GM21717 (cell line): ENCODE measurements around the gene EFS.
A peak's percentile ranks its signal among the peaks of the same experiment; 100 is the strongest.
"Not testable (repeated sequence)": the region's sequence is repeated elsewhere in the genome, so short reads cannot be mapped to it uniquely, and the experiment has no call there.

Experiments
- ATAC-seq: cut with Tn5 transposase; IDR thresholded peaks from one replicate; pipeline ENCODE4 v1.9.1; 2021; ENCODE audit warnings: mild to moderate bottlenecking, moderate library complexity; ENCODE audit not compliant: unreplicated experiment

Gene EFS

DNA sequence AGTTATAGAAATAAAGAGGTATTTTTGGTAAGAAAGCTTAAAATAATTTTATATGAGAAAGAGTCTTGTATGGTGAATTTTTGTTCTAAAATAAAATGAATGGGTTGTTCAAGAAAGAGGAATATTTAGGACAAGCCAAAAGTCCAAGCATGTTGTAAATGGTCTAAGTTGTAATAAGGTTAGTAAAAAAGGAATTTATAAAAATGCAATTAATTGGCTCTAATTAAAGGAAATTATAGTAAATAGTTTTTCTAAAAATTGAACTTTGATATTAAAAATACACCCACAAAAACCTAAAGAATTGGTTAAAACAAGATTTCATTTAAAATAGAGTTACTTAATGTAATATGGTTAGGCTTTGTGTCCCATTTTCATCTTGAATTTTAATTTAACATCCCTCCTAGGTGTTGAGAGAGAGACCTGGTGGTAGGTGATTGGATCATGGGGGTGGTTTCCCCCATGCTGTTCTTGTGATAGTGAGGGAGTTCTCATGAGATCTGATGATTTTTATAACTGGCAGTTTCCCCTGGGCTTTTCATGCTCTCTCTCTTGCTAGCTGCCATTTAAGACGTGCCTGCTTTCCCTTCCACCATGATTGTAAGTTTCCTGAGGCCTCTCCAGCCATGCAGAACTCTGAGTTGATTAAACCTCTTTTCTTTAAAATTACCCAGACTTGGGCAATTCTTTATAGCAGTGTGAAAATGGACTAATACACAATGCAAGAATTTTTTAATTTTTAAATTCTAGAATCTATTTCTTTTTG is 25.3 kb downstream of the EFS start:
- ATAC-seq = no peak

DNA sequence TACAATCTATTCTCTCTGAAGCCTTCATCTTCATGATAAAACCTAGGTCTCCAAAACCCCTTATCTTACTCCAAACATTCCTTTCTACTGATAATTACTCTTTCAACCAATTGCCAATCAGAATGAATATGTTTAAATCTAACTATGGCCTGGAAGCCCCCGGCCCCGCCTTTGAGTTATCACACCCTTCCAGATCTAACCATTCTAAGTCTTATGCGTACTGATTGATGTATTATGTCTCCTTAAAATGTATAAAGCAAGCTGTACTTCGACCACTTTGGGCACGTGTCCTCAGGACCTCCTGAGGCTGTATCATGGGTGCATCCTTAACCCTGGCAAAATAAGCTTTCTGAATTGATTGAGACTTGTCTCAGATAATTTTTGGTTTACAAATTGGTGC is 29.3 kb downstream of the EFS start:
- no peak for ATAC-seq

DNA sequence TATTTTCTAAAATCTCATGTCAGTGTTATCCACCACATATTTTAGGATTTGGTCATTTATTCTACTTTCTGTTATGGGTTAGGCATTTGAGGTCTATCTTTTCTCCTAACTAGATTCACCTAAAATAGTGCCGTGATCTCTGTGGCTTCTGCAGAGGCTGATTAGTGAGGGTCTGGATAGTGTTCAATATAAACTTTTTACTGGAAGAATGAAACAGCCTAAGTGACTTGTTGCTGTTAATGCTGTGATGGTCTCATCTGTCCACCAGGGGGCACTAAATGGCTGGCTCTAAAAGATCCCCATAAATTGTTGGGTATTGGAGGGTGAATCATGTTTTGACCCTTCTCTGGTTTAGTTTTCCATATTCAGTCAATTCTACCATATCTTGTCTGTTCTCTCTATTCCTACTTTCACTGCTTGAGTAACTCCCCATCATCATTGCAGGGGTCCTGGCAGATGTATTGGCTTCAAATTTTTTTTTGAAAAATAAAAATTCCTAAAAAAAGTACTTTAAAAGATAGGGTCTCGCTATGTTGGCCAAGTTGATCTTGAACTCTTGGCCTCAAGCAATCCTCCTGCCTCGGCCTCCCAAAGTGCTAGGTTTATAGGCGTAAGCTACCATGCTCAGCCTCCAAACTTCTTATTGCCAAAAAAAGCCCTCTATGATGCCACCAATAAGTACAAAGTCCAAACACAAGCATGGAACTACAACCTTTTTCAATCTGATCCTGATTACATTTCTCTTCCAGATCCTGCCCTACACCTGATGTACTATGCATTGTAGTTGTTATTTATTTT is 36.8 kb downstream of the EFS start:
- no peak for ATAC-seq

DNA sequence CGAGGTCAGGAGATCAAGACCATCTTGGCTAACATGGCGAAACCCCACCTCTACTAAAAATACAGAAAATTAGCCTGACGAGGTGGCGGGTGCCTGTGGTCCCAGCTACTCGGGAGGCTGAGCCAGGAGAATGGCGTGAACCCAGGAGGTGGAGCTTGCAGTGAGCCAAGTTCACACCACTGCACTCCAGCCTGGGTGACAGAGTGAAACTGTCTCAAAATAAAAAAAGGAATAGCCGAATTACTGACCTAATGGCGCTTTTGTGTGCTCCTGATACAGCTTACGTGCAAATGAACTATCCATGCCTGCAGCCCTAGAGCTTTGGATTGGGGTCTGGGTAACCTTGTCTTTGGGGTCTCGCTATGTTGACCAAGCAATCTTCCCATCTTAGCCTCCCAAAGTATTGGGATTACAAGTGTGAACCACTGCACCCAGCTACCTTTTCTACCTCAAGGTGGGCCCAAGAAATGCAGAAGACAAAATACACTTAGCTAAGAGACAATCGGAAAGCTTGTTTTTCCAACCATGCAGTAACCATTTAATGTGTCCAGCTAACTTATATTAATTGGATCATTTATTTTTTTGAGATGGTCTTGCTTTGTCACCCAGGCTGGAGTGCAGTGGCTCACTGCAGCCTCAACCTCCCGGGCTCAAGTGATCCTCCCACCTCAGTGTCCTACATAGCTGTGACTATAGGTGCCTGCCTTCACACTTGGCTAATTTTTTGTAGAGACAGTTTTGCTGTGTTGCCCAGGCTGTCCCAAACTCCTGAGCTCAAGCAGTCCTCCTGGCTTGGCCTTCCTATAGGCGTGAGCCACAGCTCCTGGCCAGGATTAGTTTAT is 38.3 kb downstream of the EFS start:
- ATAC-seq = no peak

DNA sequence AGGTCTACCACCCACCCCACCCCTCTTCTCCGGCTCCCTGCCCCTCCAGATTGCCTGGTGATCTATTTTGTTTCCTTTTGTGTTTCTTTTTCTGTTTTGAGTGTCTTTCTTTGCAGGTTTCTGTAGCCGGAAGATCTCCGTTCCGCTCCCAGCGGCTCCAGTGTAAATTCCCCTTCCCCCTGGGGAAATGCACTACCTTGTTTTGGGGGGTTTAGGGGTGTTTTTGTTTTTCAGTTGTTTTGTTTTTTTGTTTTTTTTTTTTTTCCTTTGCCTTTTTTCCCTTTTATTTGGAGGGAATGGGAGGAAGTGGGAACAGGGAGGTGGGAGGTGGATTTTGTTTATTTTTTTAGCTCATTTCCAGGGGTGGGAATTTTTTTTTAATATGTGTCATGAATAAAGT is 39.2 kb downstream of the EFS start:
- not testable (repeated sequence) for ATAC-seq

DNA sequence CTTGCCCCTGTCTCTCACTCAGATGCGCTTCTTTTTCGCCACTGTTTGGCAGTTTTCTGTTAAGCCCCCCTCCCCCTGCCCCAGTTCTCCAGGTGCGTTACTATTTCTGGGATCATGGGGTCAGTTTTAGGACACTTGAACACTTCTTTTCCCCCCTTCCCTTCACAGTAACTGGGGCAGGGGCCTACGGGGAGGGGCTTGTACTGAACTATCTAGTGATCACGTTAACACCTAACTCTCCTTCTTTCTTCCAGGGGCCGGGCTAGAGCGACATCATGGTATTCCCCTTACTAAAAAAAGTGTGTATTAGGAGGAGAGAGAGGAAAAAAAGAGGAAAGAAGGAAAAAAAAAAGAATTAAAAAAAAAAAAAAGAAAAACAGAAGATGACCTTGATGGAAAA is 40.0 kb downstream of the EFS start:
- ATAC-seq = no peak

DNA sequence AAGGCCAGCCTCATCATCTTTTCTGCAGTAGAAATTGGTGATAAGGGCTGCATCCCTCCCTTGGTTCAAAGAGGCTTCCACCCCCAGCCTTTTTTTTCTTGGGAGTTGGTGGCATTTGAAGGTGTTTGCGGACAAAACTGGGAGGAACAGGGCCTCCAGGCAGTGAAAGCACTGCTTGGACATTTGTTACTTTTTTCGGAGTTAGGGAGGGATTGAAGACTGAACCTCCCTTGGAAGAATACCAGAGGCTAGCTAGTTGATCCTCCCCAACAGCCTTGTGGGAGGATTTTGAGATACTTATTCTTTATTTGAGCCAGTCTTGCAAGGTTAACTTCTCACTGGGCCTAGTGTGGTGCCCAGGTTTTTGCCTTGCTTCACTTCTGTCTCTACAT is 40.5 kb downstream of the EFS start:
- ATAC-seq = no peak

DNA sequence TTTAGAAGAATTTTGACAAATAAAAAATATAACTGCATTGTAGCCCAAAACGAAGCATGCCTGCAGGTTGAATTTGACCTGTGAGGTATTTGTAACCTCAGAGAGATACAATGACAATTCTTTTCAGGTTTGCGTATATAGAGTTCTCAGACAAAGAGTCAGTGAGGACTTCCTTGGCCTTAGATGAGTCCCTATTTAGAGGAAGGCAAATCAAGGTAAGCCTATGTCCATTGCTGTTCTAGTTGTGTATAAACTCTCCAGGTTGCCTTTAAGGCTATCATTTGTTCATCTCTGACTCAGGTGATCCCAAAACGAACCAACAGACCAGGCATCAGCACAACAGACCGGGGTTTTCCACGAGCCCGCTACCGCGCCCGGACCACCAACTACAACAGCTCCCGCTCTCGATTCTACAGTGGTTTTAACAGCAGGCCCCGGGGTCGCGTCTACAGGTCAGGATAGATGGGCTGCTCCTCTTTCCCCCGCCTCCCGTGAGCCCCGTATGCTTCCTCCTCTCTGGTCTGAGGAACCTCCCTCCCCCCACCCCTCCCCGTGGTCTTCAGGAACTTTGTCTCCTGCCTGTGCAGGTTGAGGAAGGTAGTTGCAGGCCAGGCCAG is 41.0 kb downstream of the EFS start:
- ATAC-seq = no peak

DNA sequence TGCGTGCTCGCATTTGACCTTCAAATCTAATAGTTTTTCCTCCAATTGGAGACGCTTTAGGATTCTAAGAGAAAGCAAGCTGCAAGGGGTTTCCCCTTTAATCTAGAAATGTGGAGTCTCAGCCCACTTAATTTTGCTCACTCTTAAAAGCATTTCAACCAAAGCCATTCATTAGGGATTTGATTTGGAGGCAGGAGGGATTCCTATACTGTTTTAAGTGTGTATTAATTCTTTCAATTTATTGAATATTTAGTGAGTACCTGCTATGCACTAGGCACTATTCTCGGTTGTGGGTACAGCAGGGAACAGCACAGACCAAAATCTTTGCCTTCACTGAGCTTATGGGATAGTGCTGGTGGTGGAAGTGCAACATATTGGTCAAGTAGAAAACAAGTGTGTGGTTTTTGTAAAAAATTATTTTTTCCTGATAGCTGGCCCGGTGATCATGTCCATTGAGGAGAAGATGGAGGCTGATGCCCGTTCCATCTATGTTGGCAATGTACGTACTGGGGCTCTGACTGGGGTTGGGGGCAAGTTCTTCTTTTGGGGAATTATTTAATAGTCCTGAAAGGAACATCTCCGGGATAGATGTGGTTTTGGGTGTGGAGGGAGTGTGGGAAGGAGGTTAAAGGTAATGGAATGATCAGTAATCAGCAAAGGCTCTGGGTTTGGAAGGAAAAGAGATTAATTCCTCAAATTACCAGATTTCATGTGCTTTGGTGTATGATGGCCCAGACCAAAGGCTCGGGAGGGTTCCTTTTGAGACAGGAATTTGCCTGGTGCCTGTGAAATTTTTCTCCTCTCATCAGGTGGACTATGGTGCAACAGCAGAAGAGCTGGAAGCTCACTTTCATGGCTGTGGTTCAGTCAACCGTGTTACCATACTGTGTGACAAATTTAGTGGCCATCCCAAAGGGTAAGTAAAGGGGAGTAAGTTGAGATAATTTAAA is 42.1 kb downstream of the EFS start:
- no peak for ATAC-seq

DNA sequence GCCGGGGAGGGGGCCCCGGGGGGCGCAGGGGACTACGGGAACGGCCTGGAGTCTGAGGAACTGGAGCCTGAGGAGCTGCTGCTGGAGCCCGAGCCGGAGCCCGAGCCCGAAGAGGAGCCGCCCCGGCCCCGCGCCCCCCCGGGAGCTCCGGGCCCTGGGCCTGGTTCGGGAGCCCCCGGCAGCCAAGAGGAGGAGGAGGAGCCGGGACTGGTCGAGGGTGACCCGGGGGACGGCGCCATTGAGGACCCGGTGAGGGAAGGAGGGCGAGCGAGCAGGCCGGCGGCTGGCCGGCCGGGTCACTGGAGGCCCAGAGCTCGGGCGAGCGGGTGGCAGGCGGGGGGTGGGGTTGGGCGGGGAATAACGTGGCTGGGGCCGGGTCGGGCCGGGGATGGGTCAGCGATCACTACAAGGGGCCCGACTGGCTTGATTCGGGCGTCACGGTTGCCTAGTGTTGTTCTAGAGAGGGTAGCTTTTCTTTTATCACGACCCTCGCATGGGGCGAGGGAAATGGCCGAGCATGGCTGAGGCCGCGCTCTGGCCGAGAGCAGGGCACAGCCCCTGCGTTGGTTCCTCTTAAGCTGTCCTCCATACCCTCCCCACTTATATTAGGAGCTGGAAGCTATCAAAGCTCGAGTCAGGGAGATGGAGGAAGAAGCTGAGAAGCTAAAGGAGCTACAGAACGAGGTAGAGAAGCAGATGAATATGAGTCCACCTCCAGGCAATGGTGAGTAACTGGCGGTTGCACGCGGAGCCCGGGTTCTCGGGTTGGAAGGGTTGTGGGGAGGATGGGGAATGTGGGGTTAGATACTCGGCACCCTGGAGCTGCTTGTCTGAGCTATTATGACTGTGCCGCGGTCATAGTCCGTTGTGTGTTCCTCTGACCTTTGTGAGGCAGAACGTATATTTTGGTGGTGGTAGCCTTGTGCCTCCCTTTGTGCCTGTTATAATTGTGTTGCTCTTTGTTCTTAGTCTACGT is 43.1 kb downstream of the EFS start:
- peak; percentile 18 for ATAC-seq

DNA sequence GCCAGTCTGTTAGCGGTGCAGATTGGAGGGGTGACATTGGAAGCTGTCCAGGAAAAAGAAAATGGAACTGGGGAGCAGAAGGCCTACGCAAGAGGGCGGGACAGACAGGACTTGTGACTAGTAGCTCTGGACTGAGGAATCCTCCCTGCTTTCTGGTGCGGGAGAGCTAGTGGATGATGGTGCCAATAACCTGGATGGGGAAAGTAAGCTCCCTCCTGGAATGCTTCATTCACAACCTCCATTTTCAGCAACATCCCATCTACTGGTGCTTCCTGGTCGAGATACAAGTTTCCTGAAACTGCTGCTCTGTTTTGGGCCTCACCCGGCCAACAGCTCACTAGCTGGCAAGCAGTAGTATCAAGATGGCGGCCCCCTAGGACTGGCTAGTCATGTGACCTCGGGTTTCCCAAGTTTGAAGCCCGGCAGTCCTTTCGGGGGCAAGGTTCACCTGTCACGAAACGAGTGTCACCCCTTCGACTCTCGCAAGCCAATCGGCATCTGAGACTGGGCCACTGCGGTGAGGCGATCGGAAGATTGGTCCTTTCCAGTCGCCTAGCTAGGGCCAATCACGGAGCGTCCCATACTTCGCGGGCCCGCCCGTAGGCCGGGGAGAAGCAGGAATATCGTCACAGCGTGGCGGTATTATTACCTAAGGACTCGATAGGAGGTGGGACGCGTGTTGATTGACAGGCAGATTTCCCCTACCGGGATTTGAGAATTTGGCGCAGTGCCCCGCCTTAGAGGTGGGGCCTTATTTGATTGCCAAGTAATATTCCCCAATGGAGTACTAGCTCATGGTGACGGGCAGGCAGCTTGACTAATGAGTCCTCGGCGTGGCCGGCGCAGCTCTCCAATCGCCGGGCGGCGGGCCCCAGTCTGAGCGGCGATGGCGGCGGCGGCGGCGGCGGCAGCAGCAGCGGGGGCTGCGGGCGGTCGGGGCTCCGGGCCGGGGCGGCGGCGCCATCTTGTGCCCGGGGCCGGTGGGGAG is 44.1 kb downstream of the EFS start, which contains the start of gene PABPN1:
TSS of gene PABPN1 (plus strand) at position 874 of the 988 bp plus-strand sequence. CDS start at position 887, 13 bp downstream.
- ATAC-seq = peak; percentile 83

DNA sequence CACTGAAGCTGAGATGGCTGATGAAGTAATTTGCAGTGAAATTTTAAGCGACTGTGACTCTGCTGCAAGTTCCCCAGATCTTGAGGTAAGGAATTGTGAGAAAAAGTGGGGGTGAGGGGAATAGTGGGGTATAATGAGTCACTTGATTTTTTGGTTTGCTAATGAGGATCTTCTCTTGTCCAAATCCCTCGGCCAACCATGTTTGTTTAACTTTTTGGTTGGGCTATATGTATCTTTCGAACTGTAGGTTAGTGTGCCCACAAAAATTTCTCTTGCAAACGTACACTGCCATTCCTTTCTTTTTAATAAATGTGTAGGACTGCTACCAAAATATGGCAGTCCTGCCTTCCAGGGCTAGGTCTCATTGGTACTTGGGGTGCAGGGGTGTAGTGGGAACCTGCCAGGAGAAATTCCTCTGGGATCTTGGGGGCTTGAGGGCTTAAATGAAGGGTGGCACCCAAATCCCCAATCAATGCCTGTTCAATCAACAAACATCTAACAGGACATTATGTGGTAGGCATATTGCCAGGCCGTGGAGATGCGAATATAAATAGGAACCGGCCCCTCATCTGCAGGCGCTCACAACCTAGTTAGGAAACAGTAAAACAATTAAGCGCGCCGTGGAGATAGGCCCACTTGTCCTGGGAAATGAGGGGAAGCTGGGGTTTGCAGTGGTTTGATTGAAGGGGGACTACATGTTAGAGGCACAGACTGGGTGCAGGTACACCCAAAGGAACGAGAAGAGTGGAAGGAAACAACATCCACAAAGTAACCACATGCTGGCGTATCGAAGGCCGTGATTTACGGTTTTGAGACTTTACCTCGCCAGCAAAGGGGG is 45.0 kb downstream of the EFS start:
- ATAC-seq = no peak

DNA sequence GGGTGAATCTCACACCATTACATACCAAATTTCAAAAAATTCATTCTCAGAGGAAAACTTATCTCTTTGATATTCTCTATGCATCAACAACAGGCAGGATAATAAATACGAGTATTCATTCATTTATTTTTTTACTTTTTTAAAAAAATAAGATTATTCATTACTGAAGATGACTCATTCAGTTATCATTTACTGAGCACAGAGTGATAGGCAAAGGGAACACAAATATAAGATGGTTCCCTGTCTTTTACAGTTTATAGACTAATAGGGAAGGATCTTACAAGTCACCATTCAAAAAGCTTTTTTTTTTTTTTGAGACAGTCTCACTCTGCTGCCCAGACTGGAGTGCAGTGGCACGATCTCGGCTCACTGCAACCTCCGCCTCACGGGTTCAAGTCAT is 48.7 kb downstream of the EFS start:
- ATAC-seq = no peak

DNA sequence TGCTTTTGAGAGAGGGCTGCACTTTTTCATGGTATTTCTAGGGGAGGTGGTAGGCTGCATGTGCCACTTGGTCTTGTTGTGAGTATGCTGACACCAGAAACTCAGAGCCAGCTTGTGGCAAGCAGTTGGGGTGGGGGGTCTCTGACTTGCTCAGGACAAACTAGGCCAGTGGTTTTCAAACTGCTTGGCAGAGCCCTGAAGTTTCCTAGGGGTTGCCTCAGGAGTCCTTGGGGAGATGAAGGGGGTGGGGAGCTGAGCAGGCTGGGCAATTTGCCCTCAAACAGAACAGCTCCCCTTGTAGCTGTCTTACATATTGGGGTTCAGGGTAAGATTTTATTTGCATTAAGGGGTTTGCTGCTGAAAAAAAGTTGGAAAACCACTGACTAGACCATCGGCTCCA is 54.4 kb downstream of the EFS start:
- ATAC-seq = no peak

DNA sequence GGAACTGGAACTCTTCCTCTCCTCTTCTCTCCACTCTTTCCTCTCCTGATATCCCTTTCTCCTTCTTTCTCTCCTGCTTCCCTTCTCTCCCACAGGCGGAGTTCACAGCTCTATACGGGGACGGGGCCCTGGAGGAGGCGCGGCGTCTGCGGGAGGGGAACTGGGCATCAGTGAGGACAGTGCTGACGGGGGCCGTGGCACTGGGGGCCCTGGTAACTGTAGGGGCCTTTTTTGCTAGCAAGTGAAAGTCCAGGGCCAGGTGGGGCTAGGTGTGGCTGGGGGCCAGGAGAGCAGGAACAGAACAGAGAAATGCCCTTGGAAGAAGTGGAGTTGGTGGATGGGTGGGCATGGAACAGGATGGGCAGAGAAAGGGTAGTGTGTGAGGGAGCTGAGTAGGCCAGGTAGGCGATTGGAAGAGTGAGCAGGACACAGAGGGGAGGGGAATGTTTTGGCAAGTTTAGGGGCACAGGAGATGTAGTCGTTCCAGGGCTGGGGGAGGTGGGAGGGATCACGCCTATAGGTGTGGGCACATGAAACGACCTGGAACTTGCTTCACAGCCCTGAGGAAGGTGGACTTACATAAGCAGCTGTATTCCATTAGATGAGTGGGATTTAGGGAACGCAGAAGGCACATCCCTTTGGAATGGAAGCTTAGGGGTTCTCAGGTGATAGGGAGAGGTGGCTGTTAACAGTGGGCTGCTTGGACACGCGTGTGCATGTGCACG is 56.1 kb downstream of the EFS start:
- no peak for ATAC-seq
